C4-2B (cell line): Measurements from ENCODE around the gene TRNP1.

ENCODE experiments used
- CTCF ChIP-seq: fragments of 450-650 bp; conservative IDR thresholded peaks from 2 replicates; pipeline ENCODE4 v1.5.1; 2017; ENCODE audit warnings: mild to moderate bottlenecking
- ZFX ChIP-seq: fragments of 450-650 bp; IDR thresholded peaks from 2 replicates; pipeline ENCODE4 v1.6.1; 2017

GRCh38 chr1:26945728-26946127 lies 47.8 kb upstream of the TRNP1 start:
- TF ChIP-seq CTCF, result no peak
- TF ChIP-seq ZFX, result no peak
